NCI-H460 (cell line): Measurements from ENCODE around the gene RAI14. TPM values are rescaled to one million over a fixed set of nuclear protein-coding genes. Genes with fewer than 3 reads are reported as not detected.

ENCODE experiments used
- DNase-seq: peaks from one replicate; pipeline ENCODE4 v3.0.0-alpha.2; 2016; ENCODE audit warnings: low read depth; ENCODE audit errors: extremely low read depth
- total RNA-seq: library from RNA; depleted of rRNA; stranded (reverse); fragments of >200 nt; shearing (Covaris generic); gene quantifications from 2 replicates; pipeline ENCODE4 v1.2.3, GENCODE V29; 2014

RAI14 gene
- total RNA-seq, 1 experiment from 2014 or later, result 15.9 TPM

DNA sequence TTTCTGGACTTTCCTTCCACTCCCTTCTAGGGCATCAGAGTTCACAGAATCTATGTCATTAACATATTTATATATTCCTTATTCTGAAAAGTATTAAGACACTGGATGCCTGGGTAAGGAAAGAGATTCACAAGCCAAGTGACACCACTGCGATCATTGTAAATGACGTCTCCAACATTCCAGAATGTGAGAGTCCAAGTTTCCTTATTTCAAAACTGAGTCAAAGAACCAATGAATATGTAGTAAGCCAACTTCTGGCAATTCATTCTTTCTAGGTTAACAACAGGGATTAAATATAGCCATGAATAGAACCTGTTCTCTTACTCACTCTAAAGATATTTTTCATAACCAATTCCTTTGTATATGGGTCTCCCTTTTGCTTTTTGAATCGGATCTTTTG is 18.1 kb downstream of the RAI14 start:
- DNase-seq, result no peak

DNA sequence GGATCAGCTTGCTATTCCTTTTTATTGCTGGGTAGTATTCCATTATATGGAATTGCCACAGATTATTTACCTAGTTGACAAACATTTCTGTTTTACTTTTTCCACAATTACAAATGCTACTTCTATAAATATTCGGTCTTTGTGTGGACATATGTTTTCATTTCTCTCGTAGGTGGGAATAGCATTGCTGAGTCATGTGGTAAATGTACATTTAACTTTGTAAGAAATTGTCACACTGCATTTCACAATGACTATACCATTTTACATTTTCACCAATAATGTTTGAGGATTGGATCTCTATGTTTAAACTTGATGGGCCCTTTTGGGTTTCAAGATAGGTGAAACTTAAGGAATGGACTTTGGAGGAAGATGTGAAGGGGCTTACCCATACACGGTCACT is 19.7 kb downstream of the RAI14 start:
- no peak for DNase-seq

DNA sequence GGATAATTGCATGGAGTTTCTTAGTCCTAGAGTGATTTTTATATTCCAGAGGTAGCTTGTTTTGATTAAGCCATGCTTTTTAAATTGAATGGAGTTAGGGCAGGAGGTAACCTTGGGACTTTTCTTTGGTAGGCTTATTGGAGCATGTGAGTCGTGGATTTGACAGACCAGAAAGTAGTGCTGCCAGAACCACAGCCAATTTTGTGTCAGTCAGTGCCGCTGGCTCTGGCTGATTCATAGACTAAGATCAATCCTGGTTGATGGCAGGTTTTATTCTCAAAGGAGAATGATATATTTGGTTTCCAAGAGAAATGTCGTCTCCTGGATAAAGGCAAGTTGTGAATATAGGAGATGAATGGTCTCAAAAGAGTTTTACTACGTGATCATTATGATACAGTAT is 20.3 kb downstream of the RAI14 start:
- no peak for DNase-seq

DNA sequence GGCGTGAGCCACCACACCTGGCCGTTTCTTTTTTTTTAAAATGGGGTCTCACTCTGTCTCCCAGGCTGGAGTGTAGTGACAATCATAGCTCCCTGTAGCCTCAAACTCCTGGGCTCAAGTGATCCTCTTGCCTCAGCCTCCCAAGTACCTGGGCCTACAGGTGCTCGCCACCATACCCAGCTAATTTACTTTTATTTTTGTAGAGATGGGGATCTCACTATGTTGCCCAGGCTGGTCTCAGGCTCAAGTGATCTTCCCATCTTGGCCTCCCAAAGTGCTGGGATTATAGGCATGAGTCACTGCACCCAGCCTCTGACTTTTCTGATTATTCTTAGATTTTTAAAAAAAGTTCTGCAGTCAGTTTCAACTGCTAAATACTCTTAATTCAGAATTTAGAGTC is 21.3 kb downstream of the RAI14 start:
- no peak for DNase-seq

DNA sequence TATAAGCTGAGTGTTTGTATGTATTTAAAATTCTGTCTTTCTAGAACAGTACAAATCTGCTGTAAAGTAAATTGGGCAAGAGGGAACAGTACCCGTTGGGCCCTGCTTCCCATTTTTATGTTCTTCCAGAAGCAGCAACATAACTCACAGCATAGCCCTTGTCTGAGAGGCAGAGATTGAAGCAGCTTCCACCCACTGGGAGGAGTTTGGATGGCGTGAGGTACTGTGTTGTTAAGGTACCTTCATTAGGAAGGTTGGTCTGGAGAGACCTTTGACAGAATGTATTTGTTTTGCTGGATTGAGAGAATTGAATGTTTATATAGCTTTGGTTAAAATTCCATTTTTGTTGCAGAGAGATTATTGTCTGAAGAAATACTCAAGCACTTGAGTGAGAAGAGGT is 24.8 kb downstream of the RAI14 start:
- no peak for DNase-seq

DNA sequence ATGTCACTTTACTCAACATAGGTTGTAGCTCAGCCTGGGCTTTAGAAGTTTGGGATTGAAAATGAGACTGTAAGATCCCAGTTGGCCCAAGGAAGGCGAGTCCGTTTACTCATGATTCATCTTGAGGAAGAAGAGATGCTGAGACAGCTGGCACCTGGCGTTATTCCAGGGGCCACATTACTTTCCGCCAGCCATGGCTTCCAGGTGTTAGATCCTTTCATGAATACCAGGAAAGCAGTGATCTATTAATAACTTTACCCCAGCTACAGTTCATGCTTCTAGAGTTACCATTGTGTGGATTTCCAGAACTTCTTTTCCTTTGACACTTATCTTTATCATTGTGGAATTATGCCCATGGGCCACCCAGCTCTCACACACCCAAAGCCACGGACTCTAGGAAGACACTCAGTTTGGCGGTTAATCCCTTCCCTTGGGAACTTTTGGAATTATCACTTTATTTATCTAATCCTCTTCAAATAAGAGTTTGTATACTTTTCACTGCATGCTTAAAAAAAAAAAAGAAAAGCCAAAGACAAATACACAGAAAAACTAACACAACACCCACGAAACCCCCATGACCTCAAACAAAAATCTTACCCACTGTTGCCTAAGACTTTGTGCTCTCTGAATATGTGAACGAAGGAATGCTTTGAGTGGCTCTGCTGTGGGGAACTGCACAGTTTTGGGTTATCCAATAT is 26.9 kb downstream of the RAI14 start:
- no peak for DNase-seq

DNA sequence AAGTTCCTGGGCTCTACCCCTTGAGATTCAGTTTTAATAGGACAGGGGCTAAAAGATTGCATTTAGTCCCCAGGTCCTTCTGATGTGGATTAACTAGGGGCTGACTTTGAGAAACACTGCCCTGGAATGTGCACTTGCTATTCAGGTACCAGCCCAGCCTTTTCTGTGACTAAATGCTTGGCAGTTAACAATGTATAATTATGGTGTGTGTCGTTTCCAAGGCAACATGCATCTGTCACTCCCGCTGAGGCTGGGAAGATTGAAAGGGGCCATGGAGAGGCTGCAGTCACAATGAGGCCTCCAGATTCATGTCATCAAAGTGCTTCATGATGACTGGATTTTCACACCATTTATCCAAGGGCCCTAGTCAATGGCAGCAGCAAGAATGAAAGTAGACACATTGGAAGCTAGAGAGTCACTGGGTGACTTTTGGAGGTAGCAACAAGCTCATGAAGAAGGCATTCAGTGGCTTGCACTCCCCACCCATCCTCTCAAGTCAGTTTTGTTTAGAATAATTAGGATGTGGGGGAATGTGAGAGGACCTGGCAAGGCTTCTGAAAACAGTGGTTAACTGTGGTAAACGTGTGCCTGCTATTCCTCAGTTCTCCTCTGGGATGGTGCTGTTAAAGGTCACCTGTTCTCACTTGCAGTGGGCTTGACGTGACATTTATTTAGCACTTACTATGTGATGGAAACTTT is 28.3 kb downstream of the RAI14 start:
- no peak for DNase-seq

DNA sequence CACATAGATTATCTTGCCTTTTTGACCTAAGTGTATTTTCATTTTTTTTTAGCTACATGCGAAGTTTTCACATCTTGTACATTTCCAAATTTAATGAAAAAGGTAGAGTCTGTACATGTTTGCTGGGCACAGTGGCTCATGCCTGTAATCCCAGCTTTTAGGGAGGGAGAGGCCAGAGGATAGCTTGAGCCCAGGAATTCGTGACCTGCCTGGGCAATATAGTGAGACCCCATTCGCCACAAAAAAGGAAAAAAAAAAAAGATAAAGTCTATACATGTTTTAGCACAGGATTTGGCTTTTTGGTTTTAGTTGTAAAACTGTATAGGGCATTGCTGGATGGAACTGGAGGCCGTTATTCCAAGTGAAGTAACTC is 28.8 kb downstream of the RAI14 start:
- no peak for DNase-seq

DNA sequence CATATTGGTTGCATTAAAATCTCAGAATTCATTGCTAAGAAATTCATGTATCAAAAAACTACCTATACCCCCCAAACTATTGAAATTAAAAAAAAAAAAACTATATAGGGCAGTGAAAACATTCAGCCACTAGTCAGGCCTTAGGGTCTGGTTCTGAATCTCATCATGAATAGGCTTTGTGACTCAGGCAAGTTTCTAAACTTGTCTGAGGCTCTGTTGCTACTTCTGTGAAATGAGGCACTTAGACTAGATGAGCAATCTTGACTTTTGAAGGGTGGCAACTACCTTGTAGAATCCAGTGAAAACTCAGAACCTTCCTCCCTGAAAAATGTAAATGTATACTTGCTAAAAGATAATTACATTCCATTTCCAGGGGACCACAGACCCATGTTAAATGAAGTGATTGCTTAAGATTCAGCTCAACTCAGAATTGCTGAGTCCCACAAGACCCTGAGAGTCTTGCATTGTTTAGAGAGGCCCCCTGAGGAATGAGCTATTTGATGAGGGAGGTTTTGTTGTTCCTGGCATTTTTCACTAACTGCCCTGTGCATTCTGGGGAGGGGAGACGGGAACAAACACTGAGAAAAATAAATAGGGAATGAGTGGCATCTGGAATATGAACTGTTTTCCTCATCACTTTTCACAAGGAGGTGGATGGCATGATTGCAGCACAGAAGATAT is 29.5 kb downstream of the RAI14 start:
- DNase-seq, result no peak

DNA sequence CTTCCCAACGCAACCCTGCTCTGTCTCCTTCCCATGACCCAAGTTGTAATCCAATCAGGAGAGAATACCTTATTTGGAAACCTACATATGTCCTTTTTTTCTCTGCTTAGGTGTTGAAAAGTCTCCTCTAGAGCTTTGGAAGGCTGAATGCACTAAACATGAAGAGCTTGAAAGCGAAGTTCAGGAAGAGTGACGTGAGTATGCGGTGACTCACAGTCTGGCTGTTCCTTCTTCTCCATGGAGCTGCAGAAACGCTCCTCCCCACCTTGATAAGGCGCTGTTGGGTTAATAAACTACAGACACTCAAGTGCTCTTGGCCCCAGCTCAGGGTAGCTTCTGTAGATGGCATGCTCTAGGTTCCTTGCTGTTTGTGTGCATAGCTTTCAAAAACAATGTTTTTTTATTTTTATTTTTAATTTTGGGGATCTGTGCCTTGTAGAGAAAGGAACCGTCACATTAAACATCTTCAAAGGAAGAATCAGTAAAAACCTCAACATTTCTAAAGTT is 30.7 kb downstream of the RAI14 start:
- peak; percentile 57 for DNase-seq

DNA sequence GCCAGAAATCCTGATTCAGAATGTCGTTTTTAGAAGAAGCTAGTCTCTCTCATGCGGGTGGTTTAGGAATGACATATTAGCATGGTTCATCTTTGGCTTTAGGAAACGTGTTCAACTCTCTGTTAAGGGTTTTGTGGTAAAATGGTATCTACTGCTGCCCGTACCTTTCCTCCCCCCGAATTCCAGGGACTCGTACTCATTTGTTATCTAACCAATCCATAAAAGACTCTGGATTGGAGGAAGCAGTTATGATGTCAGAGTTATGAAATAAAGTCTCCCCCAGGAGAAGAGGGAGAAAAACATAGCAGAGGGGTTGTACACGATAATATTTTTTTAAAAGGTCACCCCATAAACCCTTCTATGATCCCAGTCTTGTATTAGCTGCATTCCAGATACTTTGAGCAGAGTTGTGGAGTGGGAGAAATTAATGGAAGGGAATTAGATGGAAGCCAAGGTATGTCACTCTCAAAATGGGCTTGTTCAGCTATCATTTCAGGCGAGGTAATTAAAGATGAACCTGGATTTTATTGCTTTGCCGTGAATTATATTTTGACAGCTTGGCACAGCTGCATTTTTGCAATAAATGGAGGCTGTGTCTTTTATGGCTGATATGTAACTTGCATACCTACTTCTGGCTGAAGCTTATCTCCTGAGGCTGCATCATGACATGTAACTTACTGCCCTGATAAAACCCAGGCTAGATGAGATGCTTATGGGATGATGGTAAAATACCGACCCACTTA is 31.3 kb downstream of the RAI14 start:
- no peak for DNase-seq

DNA sequence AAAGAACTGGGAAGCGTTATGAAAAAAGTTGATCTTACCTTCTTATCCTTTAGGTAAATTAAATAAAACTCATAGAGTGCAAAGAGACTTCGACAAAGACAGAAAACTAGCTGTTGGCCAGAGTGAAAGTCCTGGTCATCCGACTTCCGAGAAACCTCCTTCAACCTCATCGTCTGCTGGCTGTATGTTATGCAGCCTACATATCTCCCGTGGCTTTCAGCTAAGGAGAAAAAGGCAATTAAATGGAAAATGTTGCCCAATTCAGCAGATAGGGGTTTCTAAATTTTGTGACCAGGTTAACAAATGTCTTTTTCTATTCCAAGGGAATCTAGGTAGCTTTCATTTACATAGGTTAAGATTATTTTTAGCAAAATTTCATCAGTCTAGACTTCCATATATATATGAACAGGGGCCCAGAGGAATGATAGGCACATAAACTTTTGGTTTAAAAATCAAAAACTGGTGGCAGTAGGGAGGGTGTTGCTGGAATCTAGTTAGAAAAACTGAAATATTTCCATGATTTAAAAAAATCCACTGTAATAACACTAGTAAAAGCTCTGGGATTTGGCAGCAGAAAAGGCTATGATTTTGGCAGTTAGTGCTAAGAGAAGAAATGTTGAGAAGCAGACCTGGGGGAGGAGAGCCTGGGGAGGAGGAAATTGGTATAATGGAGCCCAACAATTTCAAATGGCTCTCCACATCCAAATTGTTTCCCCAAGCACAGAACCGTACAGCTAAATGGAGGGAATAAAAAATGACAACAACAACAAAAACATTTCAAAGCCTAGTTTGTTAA is 32.1 kb downstream of the RAI14 start:
- DNase-seq, result no peak

DNA sequence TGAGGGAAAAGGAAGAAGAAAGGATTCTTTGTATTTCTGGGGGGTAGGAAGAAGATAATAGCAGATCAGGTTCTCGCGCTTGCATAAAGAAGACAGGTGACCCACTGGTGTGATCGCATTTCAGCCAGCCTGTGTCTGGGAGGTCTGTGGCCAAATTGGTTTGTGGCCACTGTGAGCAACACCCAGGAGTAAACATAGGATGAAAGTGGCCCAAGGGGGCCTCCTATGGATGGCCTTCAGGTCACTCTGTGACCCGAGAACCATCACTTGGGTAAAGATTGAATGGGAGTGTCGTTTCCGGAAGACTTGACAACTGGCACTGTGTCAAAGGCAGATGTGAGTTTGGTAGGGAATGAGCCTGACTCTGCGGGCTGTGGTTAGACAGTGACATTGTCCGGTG is 34.2 kb downstream of the RAI14 start:
- no peak for DNase-seq

DNA sequence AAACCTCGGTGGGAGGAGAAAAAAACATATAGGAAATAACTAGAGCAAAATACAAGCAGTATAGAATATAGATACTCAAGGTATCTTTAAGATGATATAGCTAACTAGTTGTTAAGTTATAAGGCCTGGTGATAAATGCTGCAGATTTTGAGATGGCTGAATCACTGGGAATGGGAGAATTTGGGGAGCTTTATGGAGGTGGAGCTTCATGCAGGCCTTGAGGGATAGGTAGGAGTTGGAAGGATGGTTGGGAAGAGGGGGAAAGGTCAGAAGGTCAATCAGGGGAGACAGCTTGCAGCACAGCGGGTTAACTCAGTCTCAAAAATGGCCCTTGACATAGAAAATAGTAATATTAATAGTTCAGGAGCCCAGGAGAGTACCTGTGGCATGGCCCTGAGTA is 34.8 kb downstream of the RAI14 start:
- DNase-seq, result no peak

DNA sequence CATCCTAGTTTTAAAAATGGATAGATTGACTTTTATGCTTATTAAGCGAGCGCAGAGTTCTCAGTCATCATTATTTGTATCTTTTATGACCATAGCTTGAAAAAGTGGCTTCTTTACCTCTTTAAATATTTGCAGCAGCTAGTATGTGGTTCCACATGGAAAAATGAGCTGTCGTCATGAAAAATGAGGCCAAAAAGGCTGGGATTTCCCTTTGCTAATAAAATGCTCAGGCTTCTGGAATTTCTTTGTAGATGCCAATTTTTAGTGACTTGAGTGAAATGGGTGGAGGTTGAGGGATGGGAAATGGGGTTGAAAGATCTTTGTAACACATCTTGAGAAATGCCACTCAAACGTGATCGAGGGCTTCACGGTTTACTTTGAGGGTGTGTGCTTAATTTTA is 35.2 kb downstream of the RAI14 start:
- DNase-seq, result no peak

DNA sequence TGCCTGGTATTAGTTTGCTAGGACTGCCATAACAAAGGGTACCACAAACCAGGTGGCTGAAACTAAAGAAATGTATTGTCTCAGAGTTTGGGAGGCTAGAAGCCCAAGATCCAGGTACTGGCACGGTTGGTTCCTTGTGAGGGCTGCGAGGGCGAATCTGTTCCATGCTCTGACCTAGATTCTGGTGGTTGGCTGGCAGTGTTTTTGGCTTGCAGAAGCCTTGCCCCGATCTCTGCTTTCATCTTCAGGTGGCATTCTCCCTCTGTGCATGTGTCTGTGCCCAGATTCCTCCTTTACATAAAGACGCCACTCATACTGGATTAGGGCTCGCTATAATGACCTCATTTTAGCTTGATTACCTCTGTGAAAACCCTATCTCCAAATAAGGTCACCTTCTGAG is 36.7 kb downstream of the RAI14 start:
- no peak for DNase-seq

DNA sequence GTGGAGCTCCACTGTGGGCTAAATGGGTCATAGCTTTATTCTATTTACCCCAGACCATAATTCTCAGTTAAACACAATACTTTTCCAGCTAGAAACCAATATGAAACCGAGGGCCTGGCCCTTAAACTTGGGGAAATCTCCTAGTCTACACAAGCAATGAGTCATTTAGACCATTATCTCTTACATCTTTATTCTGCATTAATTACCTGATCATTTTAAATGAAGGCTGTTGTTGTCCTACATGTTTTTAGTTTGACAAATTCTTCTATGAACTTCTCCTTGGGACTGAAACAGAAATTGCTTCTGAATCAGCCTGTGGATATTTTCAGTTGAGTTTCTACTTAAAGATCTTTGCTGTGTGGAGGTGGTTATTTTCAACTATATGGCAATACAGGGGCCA is 37.9 kb downstream of the RAI14 start:
- DNase-seq, result no peak

DNA sequence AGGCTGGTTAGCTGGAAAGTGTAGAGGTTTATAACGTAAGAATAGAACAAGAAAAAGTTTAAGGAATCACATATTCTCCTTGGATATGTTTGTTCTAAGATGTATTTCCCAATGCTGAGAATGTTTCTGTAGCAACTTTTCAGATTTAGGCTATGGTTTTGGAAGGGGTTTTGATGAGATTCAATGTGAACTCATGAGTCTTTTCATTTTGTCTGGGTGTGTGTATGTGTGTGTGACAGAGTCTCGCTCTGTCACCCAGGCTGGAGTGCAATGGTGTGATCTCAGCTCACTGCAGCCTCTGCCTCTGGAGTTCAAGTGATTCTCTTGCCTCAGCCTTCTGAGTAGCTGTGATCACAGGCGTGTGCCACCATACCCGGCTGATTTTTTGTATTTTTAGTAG is 38.6 kb downstream of the RAI14 start:
- no peak for DNase-seq

DNA sequence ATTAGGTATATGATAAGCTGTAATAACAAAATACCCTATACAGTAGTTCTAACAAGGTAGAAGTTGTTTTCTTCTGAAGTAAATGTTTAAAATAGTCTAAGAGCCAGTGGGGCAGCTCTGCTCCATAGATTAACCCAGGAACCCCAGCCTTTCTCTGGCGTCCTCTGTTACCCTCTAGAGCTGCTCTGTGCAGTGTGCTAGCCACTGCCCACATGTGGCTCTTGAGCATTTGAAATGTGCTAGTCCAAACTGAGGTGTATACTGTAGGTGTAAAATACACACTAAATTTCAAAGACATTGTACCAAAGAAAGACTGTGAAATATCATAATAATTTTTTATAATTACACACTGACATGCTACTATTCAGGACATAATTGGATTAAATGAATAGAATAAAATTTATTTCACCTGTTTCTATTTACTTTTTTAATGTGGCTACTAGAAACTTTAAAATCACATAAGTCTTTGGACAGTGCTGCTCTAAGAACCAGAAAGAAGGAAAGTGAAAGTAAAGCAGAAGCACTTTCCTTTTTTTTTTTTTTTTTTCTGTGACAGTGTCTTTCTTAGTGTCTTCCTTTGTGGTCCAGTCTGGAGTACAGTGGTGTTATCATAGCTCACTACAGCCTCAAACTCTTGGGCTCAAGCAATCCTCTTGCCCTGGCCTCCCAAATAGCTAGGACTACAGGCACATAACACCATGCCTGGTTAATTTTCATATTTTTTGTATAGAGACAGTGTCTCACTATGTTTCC is 39.3 kb downstream of the RAI14 start:
- DNase-seq, result no peak
